8988T (cell line): ENCODE measurements around the gene SPATA3.

ENCODE experiments used
- DNase-seq: peaks from one replicate; pipeline ENCODE4 v3.0.0; 2011

SPATA3 gene

GRCh38 chr2:230968921-230969658 lies 26.8 kb upstream of the SPATA3 start:
- no peak for DNase-seq

- DNase-seq: no peak
These were observed 26.3 kb upstream of the SPATA3 start for GRCh38 chr2:230969659-230970015.

GRCh38 chr2:230972046-230972445 lies 23.9 kb upstream of the SPATA3 start:
- DNase-seq: no peak

GRCh38 chr2:230974096-230974913 lies 21.6 kb upstream of the SPATA3 start:
- no peak for DNase-seq

GRCh38 chr2:230975927-230976326 lies 20.0 kb upstream of the SPATA3 start:
- DNase-seq: no peak

- no peak for DNase-seq
These were observed 19.2 kb upstream of the SPATA3 start for GRCh38 chr2:230976671-230977171.

- DNase-seq: no peak
These were observed 15.5 kb upstream of the SPATA3 start for GRCh38 chr2:230980468-230980867.

- DNase-seq: no peak
These were observed 14.2 kb upstream of the SPATA3 start for GRCh38 chr2:230981704-230982103.

- DNase-seq: no peak
These were observed 13.8 kb upstream of the SPATA3 start for GRCh38 chr2:230982126-230982525.

GRCh38 chr2:230982528-230982927 lies 13.4 kb upstream of the SPATA3 start:
- DNase-seq: no peak

- DNase-seq: no peak
These were observed 12.4 kb upstream of the SPATA3 start for GRCh38 chr2:230983566-230983965.

- DNase-seq: no peak
These were observed 11.3 kb upstream of the SPATA3 start for GRCh38 chr2:230984393-230985220.

- no peak for DNase-seq
These were observed 10.2 kb upstream of the SPATA3 start for GRCh38 chr2:230985519-230986231.

GRCh38 chr2:230986520-230987136 lies 9.3 kb upstream of the SPATA3 start:
- no peak for DNase-seq

- DNase-seq: peak; percentile 97
These were observed 8.5 kb upstream of the SPATA3 start for GRCh38 chr2:230987137-230988020.

- DNase-seq: no peak
These were observed 6.2 kb upstream of the SPATA3 start for GRCh38 chr2:230989731-230990130.

- DNase-seq: no peak
These were observed 5.6 kb upstream of the SPATA3 start for GRCh38 chr2:230990131-230990898.

GRCh38 chr2:230990899-230991150 lies 5.1 kb upstream of the SPATA3 start:
- DNase-seq: no peak

- no peak for DNase-seq
These were observed 4.3 kb upstream of the SPATA3 start for GRCh38 chr2:230991598-230991997.

GRCh38 chr2:230996661-230997060 lies 740 bp downstream of the SPATA3 start:
- no peak for DNase-seq

GRCh38 chr2:230998882-230999281 lies 3.0 kb downstream of the SPATA3 start:
- no peak for DNase-seq
